ENCODE data around the gene PVR.
"Not testable (repeated sequence)": the region's sequence is repeated elsewhere in the genome, so short reads cannot be mapped to it uniquely, and the experiment has no call there.

DNA sequence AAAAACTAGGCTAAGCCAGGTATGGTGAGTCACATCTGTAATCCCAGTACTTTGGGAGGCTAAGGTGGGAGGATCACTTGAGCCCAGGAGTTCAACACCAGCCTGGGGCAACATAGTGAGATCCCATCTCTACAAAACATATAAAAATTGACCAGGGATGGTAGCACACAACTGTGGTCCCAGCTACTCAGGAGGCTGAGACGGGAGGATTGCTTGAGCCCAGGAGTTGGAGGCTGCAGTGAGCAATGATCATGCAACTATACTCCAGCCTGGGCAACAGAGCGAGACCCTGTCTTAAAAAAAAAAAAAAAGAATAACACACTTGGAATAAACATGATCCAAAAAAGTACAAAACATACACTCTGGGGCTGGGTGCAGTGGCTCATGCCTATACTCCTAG lies 26.3 kb downstream of the PVR start:
- TF ChIP-seq, protein P1, sequence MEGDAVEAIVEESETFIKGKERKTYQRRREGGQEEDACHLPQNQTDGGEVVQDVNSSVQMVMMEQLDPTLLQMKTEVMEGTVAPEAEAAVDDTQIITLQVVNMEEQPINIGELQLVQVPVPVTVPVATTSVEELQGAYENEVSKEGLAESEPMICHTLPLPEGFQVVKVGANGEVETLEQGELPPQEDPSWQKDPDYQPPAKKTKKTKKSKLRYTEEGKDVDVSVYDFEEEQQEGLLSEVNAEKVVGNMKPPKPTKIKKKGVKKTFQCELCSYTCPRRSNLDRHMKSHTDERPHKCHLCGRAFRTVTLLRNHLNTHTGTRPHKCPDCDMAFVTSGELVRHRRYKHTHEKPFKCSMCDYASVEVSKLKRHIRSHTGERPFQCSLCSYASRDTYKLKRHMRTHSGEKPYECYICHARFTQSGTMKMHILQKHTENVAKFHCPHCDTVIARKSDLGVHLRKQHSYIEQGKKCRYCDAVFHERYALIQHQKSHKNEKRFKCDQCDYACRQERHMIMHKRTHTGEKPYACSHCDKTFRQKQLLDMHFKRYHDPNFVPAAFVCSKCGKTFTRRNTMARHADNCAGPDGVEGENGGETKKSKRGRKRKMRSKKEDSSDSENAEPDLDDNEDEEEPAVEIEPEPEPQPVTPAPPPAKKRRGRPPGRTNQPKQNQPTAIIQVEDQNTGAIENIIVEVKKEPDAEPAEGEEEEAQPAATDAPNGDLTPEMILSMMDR (conservative IDR thresholded peaks at IDR 0.05; ENCODE audit: low read length): not testable (repeated sequence)
- TF ChIP-seq EZH2phosphoT487 (IDR thresholded peaks at IDR 0.05; ENCODE audit: borderline replicate concordance, low read depth, low read length): not testable (repeated sequence)
